ENCODE measurements around the gene SLC6A18.

Gene SLC6A18

GRCh38 chr5:1203968-1204692 lies 21.1 kb upstream of the SLC6A18 start:
- no peak for DNase-seq

GRCh38 chr5:1204693-1205242 lies 20.4 kb upstream of the SLC6A18 start:
- peak; percentile 41 to 51 for DNase-seq

- DNase-seq = no peak
Observed at GRCh38 chr5:1205255-1206180, 19.7 kb upstream of the SLC6A18 start.

- no peak for DNase-seq
Observed at GRCh38 chr5:1206521-1207412, 18.4 kb upstream of the SLC6A18 start.

GRCh38 chr5:1207555-1207954 lies 17.6 kb upstream of the SLC6A18 start:
- no peak for DNase-seq

- no peak for DNase-seq
Observed at GRCh38 chr5:1208221-1208742, 16.9 kb upstream of the SLC6A18 start.

GRCh38 chr5:1208743-1209488 lies 16.3 kb upstream of the SLC6A18 start:
- no peak for DNase-seq

- DNase-seq = no peak
Observed at GRCh38 chr5:1209489-1209852, 15.7 kb upstream of the SLC6A18 start.

- no peak for DNase-seq
Observed at GRCh38 chr5:1209896-1210776, 15.0 kb upstream of the SLC6A18 start.

- no peak for DNase-seq
Observed at GRCh38 chr5:1210832-1211251, 14.3 kb upstream of the SLC6A18 start.

- no peak for DNase-seq
Observed at GRCh38 chr5:1211701-1212100, 13.5 kb upstream of the SLC6A18 start.

- no peak for DNase-seq
Observed at GRCh38 chr5:1212271-1212670, 12.9 kb upstream of the SLC6A18 start.

- no peak for DNase-seq
Observed at GRCh38 chr5:1212881-1213280, 12.3 kb upstream of the SLC6A18 start.

- no peak for DNase-seq
Observed at GRCh38 chr5:1213508-1214162, 11.5 kb upstream of the SLC6A18 start.

- DNase-seq = no peak
Observed at GRCh38 chr5:1214163-1214935, 10.8 kb upstream of the SLC6A18 start.

GRCh38 chr5:1214936-1215220 lies 10.3 kb upstream of the SLC6A18 start:
- DNase-seq = no peak

- DNase-seq = no peak
Observed at GRCh38 chr5:1215320-1216096, 9.7 kb upstream of the SLC6A18 start.

GRCh38 chr5:1216211-1216917 lies 8.8 kb upstream of the SLC6A18 start:
- DNase-seq = no peak

Measured in Kasumi-1 (cell line).